GM12875 (cell line): ENCODE measurements around the gene CDK5RAP1.
"Not testable (repeated sequence)": the region's sequence is repeated elsewhere in the genome, so short reads cannot be mapped to it uniquely, and the experiment has no call there.

Experiments used
- H3K4me3 ChIP-seq: one replicate; pipeline ENCODE4 v1.5.1; 2011; ENCODE audit warnings: low read depth, low read length, control low read depth
- TF ChIP-seq, protein P1 (sequence below): IDR thresholded peaks from 2 replicates; pipeline ENCODE4 v1.5.1; 2011; ENCODE audit warnings: low read depth, mild to moderate bottlenecking, control low read depth, inconsistent platforms, low read length, moderate library complexity, borderline replicate concordance; ENCODE audit not compliant: insufficient read depth

CDK5RAP1 gene

DNA sequence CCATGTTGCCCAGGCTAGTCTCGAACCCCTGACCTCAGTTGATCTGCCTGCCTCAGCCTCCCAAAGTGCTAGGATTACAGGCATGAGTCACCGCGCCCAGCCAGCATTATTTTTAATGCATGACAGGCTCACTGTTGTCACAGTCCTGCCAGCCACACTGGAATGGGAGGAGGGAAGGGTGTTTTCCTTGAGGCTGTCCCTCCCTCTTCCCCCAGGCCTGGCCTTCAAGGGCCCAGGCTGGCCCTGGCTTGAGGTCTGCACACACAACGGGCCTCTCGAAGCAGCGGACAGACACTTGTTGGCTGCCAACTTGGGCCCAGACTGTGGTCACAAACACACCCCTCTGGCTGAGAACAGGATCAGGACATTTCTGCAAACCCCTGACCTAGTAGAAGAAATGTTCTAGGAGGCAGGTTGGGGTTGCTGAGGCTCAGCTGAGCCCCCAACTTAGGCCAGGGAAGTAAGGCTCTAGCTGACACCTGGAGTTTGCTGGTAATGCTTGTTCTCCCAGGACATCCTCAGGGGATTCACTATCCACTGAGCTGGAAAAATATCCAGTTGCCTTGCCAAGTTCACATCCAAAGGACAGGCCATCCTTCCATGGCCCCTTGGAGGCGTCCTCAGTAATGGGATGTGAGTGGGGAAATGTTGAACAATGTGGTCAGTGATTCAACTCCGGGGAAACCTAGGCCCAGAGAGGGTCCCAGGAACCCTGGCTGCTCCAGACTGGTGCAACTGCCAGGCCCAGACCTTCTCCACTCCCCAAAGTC lies 32.3 kb upstream of the CDK5RAP1 start:
- no peak overlapping the region for H3K4me3 ChIP-seq
- TF ChIP-seq, protein P1, sequence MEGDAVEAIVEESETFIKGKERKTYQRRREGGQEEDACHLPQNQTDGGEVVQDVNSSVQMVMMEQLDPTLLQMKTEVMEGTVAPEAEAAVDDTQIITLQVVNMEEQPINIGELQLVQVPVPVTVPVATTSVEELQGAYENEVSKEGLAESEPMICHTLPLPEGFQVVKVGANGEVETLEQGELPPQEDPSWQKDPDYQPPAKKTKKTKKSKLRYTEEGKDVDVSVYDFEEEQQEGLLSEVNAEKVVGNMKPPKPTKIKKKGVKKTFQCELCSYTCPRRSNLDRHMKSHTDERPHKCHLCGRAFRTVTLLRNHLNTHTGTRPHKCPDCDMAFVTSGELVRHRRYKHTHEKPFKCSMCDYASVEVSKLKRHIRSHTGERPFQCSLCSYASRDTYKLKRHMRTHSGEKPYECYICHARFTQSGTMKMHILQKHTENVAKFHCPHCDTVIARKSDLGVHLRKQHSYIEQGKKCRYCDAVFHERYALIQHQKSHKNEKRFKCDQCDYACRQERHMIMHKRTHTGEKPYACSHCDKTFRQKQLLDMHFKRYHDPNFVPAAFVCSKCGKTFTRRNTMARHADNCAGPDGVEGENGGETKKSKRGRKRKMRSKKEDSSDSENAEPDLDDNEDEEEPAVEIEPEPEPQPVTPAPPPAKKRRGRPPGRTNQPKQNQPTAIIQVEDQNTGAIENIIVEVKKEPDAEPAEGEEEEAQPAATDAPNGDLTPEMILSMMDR, result no peak

DNA sequence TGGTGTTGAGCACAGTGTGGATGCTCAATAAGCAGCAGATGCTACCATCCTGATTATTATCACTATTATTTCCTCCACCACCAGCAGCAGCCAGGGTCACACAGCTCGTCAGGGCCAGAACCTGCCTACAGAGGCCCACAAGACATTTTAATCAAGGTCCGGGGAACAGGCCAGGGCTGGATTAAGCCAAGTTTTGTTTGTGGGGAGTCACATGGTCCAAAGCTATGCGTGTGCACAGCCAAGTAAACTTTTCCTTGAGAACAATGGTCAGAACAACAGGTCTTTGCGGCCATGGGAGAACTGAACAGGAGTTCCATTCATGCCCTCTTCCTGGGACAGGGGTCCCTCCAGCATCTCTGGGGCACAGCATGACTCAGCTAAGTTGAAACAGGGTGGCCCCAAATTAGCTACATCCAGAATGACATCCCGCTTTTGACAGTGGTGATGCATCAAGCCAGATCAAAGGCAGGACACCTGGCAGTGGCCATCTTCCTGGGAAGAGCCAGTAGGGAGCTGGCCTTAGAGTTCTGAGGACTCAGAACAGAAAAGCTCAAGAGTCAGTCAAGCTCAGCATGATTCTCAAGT lies 30.6 kb upstream of the CDK5RAP1 start:
- H3K4me3 ChIP-seq, result no peak overlapping the region
- TF ChIP-seq, protein P1, result no peak

DNA sequence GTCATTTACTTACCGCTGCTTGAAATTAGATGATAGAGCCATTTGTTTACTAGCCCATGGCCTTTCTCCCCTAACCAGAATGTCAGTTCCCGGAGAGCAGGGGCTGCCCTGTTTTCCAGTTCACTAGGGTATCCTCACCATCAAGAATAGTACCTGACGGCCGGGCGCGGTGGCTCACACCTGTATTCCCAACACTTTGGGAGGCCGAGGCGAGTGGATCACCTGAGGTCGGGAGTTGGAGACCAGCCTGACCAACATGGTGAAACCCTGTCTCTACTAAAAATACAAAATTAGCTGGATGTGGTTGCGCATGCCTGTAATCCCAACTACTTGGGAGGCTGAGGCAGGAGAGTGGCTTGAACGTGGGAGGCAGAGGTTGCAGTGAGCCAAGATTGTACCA lies 22.6 kb upstream of the CDK5RAP1 start:
- not testable (repeated sequence) for H3K4me3 ChIP-seq

DNA sequence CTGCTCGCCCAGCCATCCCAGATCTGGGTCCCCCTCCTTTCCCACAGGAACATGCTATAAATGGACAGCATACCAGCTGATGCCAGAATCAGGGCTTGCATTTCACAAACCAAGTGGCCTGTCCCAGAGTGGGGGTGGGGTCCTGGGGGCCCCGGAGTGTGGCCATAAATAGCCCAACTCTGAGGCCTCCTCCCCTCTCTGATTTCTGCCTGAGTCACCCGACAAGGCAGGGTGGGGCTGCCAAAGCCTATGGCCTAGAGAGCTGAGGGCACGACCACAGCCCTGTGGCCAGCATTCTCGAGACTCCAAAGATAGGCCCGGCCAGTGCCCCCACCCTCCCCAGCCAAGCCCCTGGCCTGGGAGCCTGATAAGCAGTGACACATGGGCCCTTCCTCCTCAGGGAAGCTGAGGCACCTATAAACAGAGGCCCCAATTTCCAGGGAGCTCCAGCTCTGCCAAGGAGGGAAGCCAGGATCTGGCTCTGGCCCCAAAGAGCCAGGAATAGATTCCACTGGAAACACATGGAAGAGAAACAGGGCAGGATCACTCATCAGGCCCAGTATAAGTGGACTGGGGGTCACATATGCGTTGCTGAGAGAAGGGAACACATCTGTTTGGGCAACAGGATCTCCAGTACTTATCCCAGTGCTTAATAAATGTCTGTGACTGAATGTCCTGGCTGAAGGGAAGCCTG lies 22.0 kb upstream of the CDK5RAP1 start:
- TF ChIP-seq, protein P1, result no peak
- H3K4me3 ChIP-seq, result no peak overlapping the region

DNA sequence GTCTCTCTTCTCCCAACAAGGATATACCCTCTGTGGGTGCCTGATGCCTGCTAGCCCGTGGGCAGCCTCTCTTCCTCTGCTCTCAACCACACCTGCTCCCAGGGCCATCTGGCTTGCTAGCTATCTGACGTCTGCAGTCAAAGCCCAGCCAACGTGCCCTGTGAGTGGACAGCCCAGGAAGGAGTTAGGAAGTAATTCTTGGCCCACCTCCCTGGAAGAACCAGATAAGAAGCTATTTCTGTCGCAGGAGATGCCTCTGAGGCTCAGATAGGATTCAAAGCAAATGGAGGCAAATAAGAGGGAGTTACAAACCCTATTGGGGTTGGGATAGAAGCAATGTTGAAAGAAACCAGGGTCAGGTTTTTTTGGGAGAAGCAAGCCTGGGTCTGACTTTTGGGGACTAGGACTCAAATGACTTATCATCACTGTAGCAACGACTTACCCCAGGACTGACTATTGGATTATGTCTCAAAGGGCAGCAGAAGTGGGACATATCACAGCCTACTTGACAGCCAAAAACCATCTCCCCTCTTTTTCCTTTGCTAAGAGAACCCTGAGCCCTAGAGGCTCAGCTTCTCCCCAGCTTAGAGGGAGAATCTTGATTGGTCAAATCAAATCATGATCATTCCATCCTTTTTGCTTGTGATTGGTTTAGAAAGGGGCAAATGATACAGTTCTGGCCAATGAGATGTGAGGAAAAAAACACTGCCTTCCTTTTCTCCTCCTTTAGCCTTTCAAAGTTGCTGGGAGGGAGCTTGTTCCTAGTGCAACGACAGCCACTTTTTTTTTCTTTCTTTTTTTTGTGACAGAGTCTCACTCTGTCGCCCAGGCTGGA lies 18.0 kb upstream of the CDK5RAP1 start:
- H3K4me3 ChIP-seq, result no peak overlapping the region
- TF ChIP-seq, protein P1, result no peak

DNA sequence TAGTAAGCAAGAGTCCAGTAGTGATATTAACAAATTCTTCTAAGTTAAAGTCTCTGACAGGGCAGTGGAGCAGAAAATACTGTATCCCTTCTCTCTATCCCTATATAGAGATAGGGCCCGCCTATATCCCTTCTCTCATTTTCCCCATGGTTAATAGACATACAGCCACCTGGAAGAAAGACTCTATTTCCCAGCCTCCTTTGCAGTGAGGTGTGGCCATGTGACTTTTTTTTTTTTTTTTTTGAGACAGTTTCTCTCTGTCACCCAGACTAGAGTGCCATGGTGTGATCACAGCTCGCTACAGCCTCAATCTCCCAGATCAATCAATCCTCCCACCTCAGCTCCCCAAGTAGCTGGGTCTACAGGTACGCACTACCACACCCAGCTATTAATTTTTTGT lies 16.7 kb upstream of the CDK5RAP1 start:
- H3K4me3 ChIP-seq, result no peak overlapping the region
- TF ChIP-seq, protein P1, result no peak

DNA sequence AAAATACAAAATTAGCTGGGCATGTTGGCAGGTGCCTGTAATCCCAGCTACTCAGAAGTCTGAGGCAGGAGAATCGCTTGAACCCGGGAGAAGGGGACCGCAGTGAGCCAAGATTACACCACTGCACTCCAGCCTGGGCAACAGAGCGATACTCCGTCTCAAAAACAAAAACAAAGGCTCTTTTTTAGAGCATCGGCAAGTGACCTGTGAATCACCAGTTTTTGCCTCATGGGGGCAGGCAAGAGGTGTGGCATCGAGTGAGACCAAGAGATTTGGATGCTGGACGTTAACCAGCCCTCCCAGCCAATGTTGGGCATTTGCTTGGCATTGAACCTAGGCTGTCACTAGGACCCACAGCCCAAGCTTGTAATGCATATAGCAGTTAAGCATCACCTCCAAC lies 14.6 kb upstream of the CDK5RAP1 start:
- TF ChIP-seq, protein P1, result peak; percentile 49; the same call in 1 of the 2 replicates

More for the DNA sequence above, 14.6 kb upstream of the CDK5RAP1 start:
- no peak overlapping the region for H3K4me3 ChIP-seq
